A549 (cell line): ENCODE measurements around the gene ARF1. TPM values are rescaled to one million over a fixed set of nuclear protein-coding genes. Genes with fewer than 3 reads are reported as not detected.

ENCODE experiments used
- ATAC-seq, 2 experiments: fragments of 200-7000 bp in 1 of 2; fragments of >200 bp in 1 of 2; cut with Nextera tagmentation in 1 of 2; cut with Tn5 transposase in 1 of 2; 3 replicates each; pipeline versions ENCODE4 v1.8.0 to v1.9.1; 2018 to 2020; ENCODE audit warnings: mild to moderate bottlenecking in 1 of 2, moderate library complexity in 1 of 2
- CTCF ChIA-PET: fragments of 300-600 bp; sonication (Branson Sonifier 250); formaldehyde crosslinking; extraction: SDS; loops from one replicate; lab custom pipeline; 2021; ENCODE audit warnings: antibody characterized with exemption, inconsistent platforms; lab: Yijun Ruan, JAX
- POLR2A ChIA-PET: fragments of 350-600 bp; formaldehyde crosslinking; extraction: SDS; loops from one replicate; lab custom pipeline; 2021; ENCODE audit warnings: antibody characterized with exemption, inconsistent platforms; lab: Yijun Ruan, JAX
- DNase-seq, 2 experiments: peaks; one replicate each; pipeline versions ENCODE4 v3.0.0 to v3.0.0-alpha.2; 2011 to 2016; ENCODE audit warnings: low read depth in 1 of 2, low spot score in 1 of 2
- FAIRE-seq: peaks from 2 replicates; lab custom pipeline; 2011; peaks lifted over from hg19 to GRCh38; lab: Jason Lieb, UNC
- H3K27ac ChIP-seq, 2 experiments: fragments of >200 bp; sonication (Bioruptor Twin); formaldehyde crosslinking; 3 replicates each; pipeline ENCODE4 v1.5.1; 2016 to 2017
- H3K4me1 ChIP-seq: fragments of >200 bp; sonication (Bioruptor Twin); formaldehyde crosslinking; 3 replicates; pipeline ENCODE4 v1.6.1; 2016
- H3K4me2 ChIP-seq: fragments of >200 bp; sonication (Bioruptor Twin); formaldehyde crosslinking; 3 replicates; pipeline ENCODE4 v1.6.1; 2016
- H3K4me3 ChIP-seq: fragments of >200 bp; sonication (Bioruptor Twin); formaldehyde crosslinking; 3 replicates; pipeline ENCODE4 v1.5.1; 2016
- H3K9me3 ChIP-seq: fragments of >200 bp; sonication (Bioruptor Twin); formaldehyde crosslinking; 3 replicates; pipeline ENCODE4 v1.6.1; 2016
- ATOH8 ChIP-seq: fragments of 250-450 bp; sonication (Bioruptor Pico); IDR thresholded peaks from 2 replicates; pipeline ENCODE4 v1.5.0; 2020; ENCODE audit warnings: low read depth, mild to moderate bottlenecking, moderate library complexity
- BCL3 ChIP-seq: fragments of >200 bp; sonication (Bioruptor Twin); formaldehyde crosslinking; IDR thresholded peaks from 3 replicates; pipeline ENCODE4 v1.6.1; 2016
- BHLHE40 ChIP-seq: IDR thresholded peaks from 2 replicates; pipeline ENCODE4 v1.6.1; 2012; ENCODE audit warnings: low read depth, low read length, inconsistent platforms
- CBX8 ChIP-seq: fragments of 200-600 bp; sonication (generic); IDR thresholded peaks from 2 replicates; pipeline ENCODE4 v1.6.1; 2016
- CHD4 ChIP-seq: fragments of 200-600 bp; sonication (generic); IDR thresholded peaks from 2 replicates; pipeline ENCODE4 v1.6.1; 2016; ENCODE audit warnings: antibody characterized with exemption, mild to moderate bottlenecking, borderline replicate concordance
- CTCF ChIP-seq: fragments of >200 bp; sonication (Bioruptor Twin); formaldehyde crosslinking; IDR thresholded peaks from 3 replicates; pipeline ENCODE4 v1.5.1; 2016
- E2F6 ChIP-seq: IDR thresholded peaks from 2 replicates; pipeline ENCODE4 v1.6.1; 2012; ENCODE audit warnings: low read depth, borderline replicate concordance
- EHF ChIP-seq: fragments of 250-450 bp; sonication (Bioruptor Pico); IDR thresholded peaks from 2 replicates; pipeline ENCODE4 v1.5.0; 2020; ENCODE audit warnings: mild to moderate bottlenecking
- GATA3 ChIP-seq: IDR thresholded peaks from 2 replicates; pipeline ENCODE4 v1.6.1; 2012; ENCODE audit warnings: borderline replicate concordance
- HOXA7 ChIP-seq: fragments of 250-450 bp; sonication (Bioruptor Pico); IDR thresholded peaks from 2 replicates; pipeline ENCODE4 v1.5.0; 2020; ENCODE audit warnings: mild to moderate bottlenecking, moderate library complexity
- HOXB13 ChIP-seq: fragments of 250-450 bp; sonication (Bioruptor Pico); IDR thresholded peaks from 2 replicates; pipeline ENCODE4 v1.5.0; 2020; ENCODE audit warnings: low read depth, mild to moderate bottlenecking, moderate library complexity
- HOXB5 ChIP-seq: fragments of 250-450 bp; sonication (Bioruptor Pico); IDR thresholded peaks from 2 replicates; pipeline ENCODE4 v1.5.0; 2020; ENCODE audit warnings: mild to moderate bottlenecking, moderate library complexity
- MAX ChIP-seq: IDR thresholded peaks from 2 replicates; pipeline ENCODE4 v1.6.1; 2012
- MYC ChIP-seq: IDR thresholded peaks from 2 replicates; pipeline ENCODE4 v1.6.1; 2012; ENCODE audit warnings: mild to moderate bottlenecking, inconsistent platforms, low read length, improper control_type of control experiment, borderline replicate concordance
- NFE2L2 ChIP-seq: fragments of 150-350 bp; conservative IDR thresholded peaks from 2 replicates; pipeline ENCODE4 v1.6.1; 2014; ENCODE audit warnings: low read length
- NR3C1 ChIP-seq: fragments of >200 bp; sonication (Bioruptor Twin); formaldehyde crosslinking; IDR thresholded peaks from 3 replicates; pipeline ENCODE4 v1.6.1; 2017
- POLR2A ChIP-seq: IDR thresholded peaks from 2 replicates; pipeline ENCODE4 v1.6.1; 2012; ENCODE audit warnings: mild to moderate bottlenecking, low read length
- POLR2AphosphoS2 ChIP-seq: conservative IDR thresholded peaks from 2 replicates; pipeline ENCODE4 v1.6.1; 2012; ENCODE audit warnings: low read length, improper control_type of control experiment, inconsistent platforms
- RARB ChIP-seq: fragments of 250-450 bp; sonication (Bioruptor Pico); IDR thresholded peaks from 2 replicates; pipeline ENCODE4 v1.8.0; 2021; ENCODE audit warnings: mild to moderate bottlenecking, moderate library complexity
- REST ChIP-seq: fragments of 200-600 bp; sonication (generic); IDR thresholded peaks from 2 replicates; pipeline ENCODE4 v1.6.1; 2016; ENCODE audit warnings: antibody characterized with exemption, mild to moderate bottlenecking, moderate library complexity
- SMC3 ChIP-seq: fragments of >200 bp; sonication (Bioruptor Twin); formaldehyde crosslinking; IDR thresholded peaks from 3 replicates; pipeline ENCODE4 v1.6.1; 2018; ENCODE audit warnings: inconsistent platforms
- SREBF2 ChIP-seq: fragments of 450-650 bp; IDR thresholded peaks from 2 replicates; pipeline ENCODE4 v1.6.1; 2014; ENCODE audit warnings: mild to moderate bottlenecking, moderate library complexity
- TFCP2L1 ChIP-seq: fragments of 250-450 bp; sonication (Bioruptor Pico); IDR thresholded peaks from 2 replicates; pipeline ENCODE4 v1.5.0; 2021; ENCODE audit warnings: mild to moderate bottlenecking
- TP53 ChIP-seq: fragments of 250-450 bp; sonication (Bioruptor Pico); IDR thresholded peaks from 2 replicates; pipeline ENCODE4 v1.5.0; 2021; ENCODE audit warnings: mild to moderate bottlenecking, moderate library complexity
- ZC3H11A ChIP-seq: fragments of 450-650 bp; IDR thresholded peaks from 2 replicates; pipeline ENCODE4 v1.6.1; 2014; ENCODE audit warnings: antibody characterized with exemption, mild to moderate bottlenecking
- ZFP36 ChIP-seq: fragments of 450-650 bp; IDR thresholded peaks from 2 replicates; pipeline ENCODE4 v1.6.1; 2014; ENCODE audit warnings: borderline replicate concordance; ENCODE audit not compliant: partially characterized antibody
- ZNF302 ChIP-seq: fragments of 250-450 bp; sonication (Bioruptor Pico); IDR thresholded peaks from 2 replicates; pipeline ENCODE4 v1.9.0; 2021; ENCODE audit warnings: inconsistent platforms, mild to moderate bottlenecking, moderate library complexity
- ZSCAN20 ChIP-seq: fragments of 250-450 bp; sonication (Bioruptor Pico); IDR thresholded peaks from 2 replicates; pipeline ENCODE4 v1.8.0; 2022; ENCODE audit warnings: mild to moderate bottlenecking, moderate library complexity
- WGBS: methylation state at CpG from one replicate; pipeline ENCODE4 v1.1.6; 2017; ENCODE audit errors: missing lambda C conversion rate; 5-methylcytosine and 5-hydroxymethylcytosine counted together
- polyA plus RNA-seq, 4 experiments: library from polyadenylated mRNA; depleted of rRNA in 3 of 4; stranded (reverse); fragments of >200 nt; fragmentation: RNase III in 1 of 4; extraction: RNeasy Plus Mini Kit Qiagen cat#74134 plus additional on column Dnase treatment in 1 of 4; gene quantifications; 2 replicates in 3 of 4; 3 replicates in 1 of 4; pipeline ENCODE4 v1.2.3, GENCODE V29; 2011 to 2017

ARF1 gene
- polyA plus RNA-seq, 2 of the 4 experiments (the other 2 are of a cell fraction), result 297 to 376 TPM

- 0 out of 3 replicates have a peak, but pooled peaks cover 3% of the 10 kb centered on the region for H3K9me3 ChIP-seq
- H3K4me3 ChIP-seq, result no peak overlapping the region
- no peak overlapping the region for H3K27ac ChIP-seq
- H3K4me2 ChIP-seq, result no peak overlapping the region
- ATAC-seq (no peak), FAIRE-seq (no peak), DNase-seq (no peak)
- CTCF ChIA-PET, result no interaction called here
- POLR2A ChIA-PET, result no interaction called here
- WGBS, result 90% methylated on average over 8 of the region's 8 CpGs
- H3K4me1 ChIP-seq, result peaks cover 19% of the 10 kb centered on the region
- TF ChIP-seq MYC, result no peak
- TF ChIP-seq ZSCAN20, result no peak
- TF ChIP-seq SREBF2, result no peak
- no peak for TF ChIP-seq ATOH8
- no peak for TF ChIP-seq SMC3
- no peak for TF ChIP-seq ZNF302 (CRISPR knock-in tag)
- TF ChIP-seq POLR2A, result no peak
- no peak for TF ChIP-seq MAX
- TF ChIP-seq RARB (CRISPR knock-in tag), result no peak
- no peak for TF ChIP-seq POLR2AphosphoS2
- TF ChIP-seq ZC3H11A, result no peak
- TF ChIP-seq NFE2L2, result no peak
- no peak for TF ChIP-seq TFCP2L1 (CRISPR knock-in tag)
- TF ChIP-seq EHF, result no peak
- no peak for TF ChIP-seq BHLHE40
These were observed 35.9 kb upstream of the ARF1 start for GRCh38 chr1:228046421-228047182.

- no peak for FAIRE-seq
- ChIA-PET CTCF (no interaction called here), POLR2A (no interaction called here)
- no peak for ATAC-seq
- no peak overlapping the region for H3K4me3 ChIP-seq
- no peak for DNase-seq
- 62% methylated on average over 7 of the region's 7 CpGs for WGBS
- TF ChIP-seq HOXB13, result no peak
- no peak for TF ChIP-seq HOXA7
- no peak for TF ChIP-seq CTCF
- TF ChIP-seq REST, result no peak
- no peak for TF ChIP-seq E2F6
- no peak for TF ChIP-seq HOXB5 (CRISPR knock-in tag)
- TF ChIP-seq ZFP36, result no peak
- TF ChIP-seq SREBF2, result no peak
- no peak for TF ChIP-seq RARB (CRISPR knock-in tag)
- no peak for TF ChIP-seq BCL3
- TF ChIP-seq GATA3, result no peak
- no peak for TF ChIP-seq POLR2AphosphoS2
- TF ChIP-seq EHF, result no peak
- TF ChIP-seq CBX8, result no peak
- no peak for TF ChIP-seq CHD4
- TF ChIP-seq TP53 (CRISPR knock-in tag), result no peak
- no peak for TF ChIP-seq ZSCAN20
- no peak for TF ChIP-seq NR3C1
- TF ChIP-seq SMC3, result no peak
- no peaks in the 10 kb centered on the region for H3K9me3 ChIP-seq
- no peak overlapping the region for H3K4me2 ChIP-seq
- no peak overlapping the region for H3K27ac ChIP-seq
- peaks cover 19% of the 10 kb centered on the region for H3K4me1 ChIP-seq
These were observed 35.4 kb upstream of the ARF1 start for GRCh38 chr1:228047183-228047466.
